ENCODE data around the gene ZSWIM1.

ZSWIM1 gene

GRCh38 chr20:45840700-45841198 is 40.3 kb upstream of the ZSWIM1 start:
- TF ChIP-seq YY1 (IDR thresholded peaks at IDR 0.05; ENCODE audit: low read depth) (no peak), CREB1 (IDR thresholded peaks at IDR 0.05; ENCODE audit: low read depth) (no peak), TAF1 (IDR thresholded peaks at IDR 0.05; ENCODE audit: low read depth) (no peak), NFIC (IDR thresholded peaks at IDR 0.05) (no peak), EP300 (IDR thresholded peaks at IDR 0.05; ENCODE audit: borderline replicate concordance) (no peak), CEBPB (IDR thresholded peaks at IDR 0.05) (no peak), RAD21 (IDR thresholded peaks at IDR 0.05; ENCODE audit: low read depth) (no peak), USF1 (IDR thresholded peaks at IDR 0.05) (no peak), EGR1 (IDR thresholded peaks at IDR 0.05) (no peak), TEAD4 (IDR thresholded peaks at IDR 0.05) (no peak), REST (IDR thresholded peaks at IDR 0.05; ENCODE audit: low read depth) (no peak), FOXM1 (IDR thresholded peaks at IDR 0.05; ENCODE audit: borderline replicate concordance, low read depth) (no peak), ZBTB7A (IDR thresholded peaks at IDR 0.05; ENCODE audit: low read depth) (no peak), MAX (IDR thresholded peaks at IDR 0.05) (no peak), TCF12 (IDR thresholded peaks at IDR 0.05; ENCODE audit: low read depth) (no peak)

GRCh38 chr20:45841407-45842129 is 39.5 kb upstream of the ZSWIM1 start:
- TF ChIP-seq TCF12 (IDR thresholded peaks at IDR 0.05; ENCODE audit: low read depth) (no peak), EGR1 (IDR thresholded peaks at IDR 0.05) (no peak), CEBPB (IDR thresholded peaks at IDR 0.05) (no peak), CREB1 (IDR thresholded peaks at IDR 0.05; ENCODE audit: low read depth) (no peak), ZBTB7A (IDR thresholded peaks at IDR 0.05; ENCODE audit: low read depth) (no peak), TEAD4 (IDR thresholded peaks at IDR 0.05) (no peak), FOXM1 (IDR thresholded peaks at IDR 0.05; ENCODE audit: borderline replicate concordance, low read depth) (no peak), REST (IDR thresholded peaks at IDR 0.05; ENCODE audit: low read depth) (no peak), TAF1 (IDR thresholded peaks at IDR 0.05; ENCODE audit: low read depth) (no peak), MAX (IDR thresholded peaks at IDR 0.05) (no peak), NFIC (IDR thresholded peaks at IDR 0.05) (no peak)

- TF ChIP-seq CEBPB (IDR thresholded peaks at IDR 0.05) (no peak), REST (IDR thresholded peaks at IDR 0.05; ENCODE audit: low read depth) (no peak), TCF12 (IDR thresholded peaks at IDR 0.05; ENCODE audit: low read depth) (no peak), FOXM1 (IDR thresholded peaks at IDR 0.05; ENCODE audit: borderline replicate concordance, low read depth) (no peak), ZBTB7A (IDR thresholded peaks at IDR 0.05; ENCODE audit: low read depth) (no peak), RAD21 (IDR thresholded peaks at IDR 0.05; ENCODE audit: low read depth) (no peak), YY1 (IDR thresholded peaks at IDR 0.05; ENCODE audit: low read depth) (no peak), CREB1 (IDR thresholded peaks at IDR 0.05; ENCODE audit: low read depth) (no peak), MAX (IDR thresholded peaks at IDR 0.05) (no peak), NFIC (IDR thresholded peaks at IDR 0.05) (no peak), USF1 (IDR thresholded peaks at IDR 0.05) (no peak), TEAD4 (IDR thresholded peaks at IDR 0.05) (no peak), TAF1 (IDR thresholded peaks at IDR 0.05; ENCODE audit: low read depth) (no peak), EGR1 (IDR thresholded peaks at IDR 0.05) (no peak)
Measured at GRCh38 chr20:45842169-45842812, 38.7 kb upstream of the ZSWIM1 start.
